ENCODE data around the gene PEX10.

DNA sequence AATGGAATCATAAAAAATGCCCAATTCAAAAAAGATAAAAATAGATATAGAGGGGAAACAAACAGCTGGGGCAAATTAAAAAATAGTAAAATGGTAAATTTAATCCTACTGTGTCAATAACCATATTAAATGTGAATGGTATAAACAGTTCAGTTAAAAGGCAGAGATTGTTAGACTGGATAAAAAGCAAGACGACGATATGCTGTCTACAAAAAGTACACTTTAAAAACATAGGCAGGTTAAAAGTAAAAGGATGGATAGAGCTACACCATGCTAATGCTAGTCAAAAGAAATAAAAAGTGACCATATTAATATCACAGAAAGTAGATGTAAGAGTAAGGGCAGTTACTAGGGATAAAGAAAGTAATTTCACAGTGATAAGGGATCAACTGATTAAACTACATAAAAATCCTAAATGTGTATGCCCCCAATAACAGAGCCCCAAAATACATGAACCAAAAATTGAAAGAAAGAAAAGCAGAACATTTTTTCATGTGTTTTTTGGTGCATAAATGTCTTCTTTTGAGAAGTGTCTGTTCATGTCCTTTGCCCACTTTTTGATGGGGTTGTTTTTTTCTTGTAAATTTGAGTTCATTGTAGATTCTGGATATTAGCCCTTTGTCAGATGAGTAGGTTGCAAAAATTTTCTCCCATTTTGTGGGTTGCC is 48.4 kb downstream of the PEX10 start:
- TF ChIP-seq NFYB (IDR thresholded peaks at IDR 0.05; ENCODE audit: insufficient read depth, low read depth, low read length), result no peak
- no peak for TF ChIP-seq TCF12 (IDR thresholded peaks at IDR 0.05; ENCODE audit: low read depth, low read length)
- no peak for TF ChIP-seq KDM1A (IDR thresholded peaks at IDR 0.05; ENCODE audit: borderline replicate concordance)
- no peak for TF ChIP-seq CBX3 (IDR thresholded peaks at IDR 0.05; ENCODE audit: borderline replicate concordance, low read depth)
- no peak for TF ChIP-seq RCOR1 (conservative IDR thresholded peaks at IDR 0.05; ENCODE audit: low read depth, low read length)
- no peak for TF ChIP-seq ZNF217 (IDR thresholded peaks at IDR 0.05)
- no peak for TF ChIP-seq JUND (IDR thresholded peaks at IDR 0.05; ENCODE audit: low read depth, low read length)
- no peak for TF ChIP-seq TAF1 (IDR thresholded peaks at IDR 0.05; ENCODE audit: borderline replicate concordance, low read depth, low read length)
- TF ChIP-seq, protein P1, sequence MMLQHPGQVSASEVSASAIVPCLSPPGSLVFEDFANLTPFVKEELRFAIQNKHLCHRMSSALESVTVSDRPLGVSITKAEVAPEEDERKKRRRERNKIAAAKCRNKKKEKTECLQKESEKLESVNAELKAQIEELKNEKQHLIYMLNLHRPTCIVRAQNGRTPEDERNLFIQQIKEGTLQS (IDR thresholded peaks at IDR 0.05; ENCODE audit: borderline replicate concordance, extremely low read depth, low read depth, low read length), result no peak
- no peak for TF ChIP-seq DPF2 (IDR thresholded peaks at IDR 0.05)
